ENCODE results near the gene LITAF.

Gene LITAF

DNA sequence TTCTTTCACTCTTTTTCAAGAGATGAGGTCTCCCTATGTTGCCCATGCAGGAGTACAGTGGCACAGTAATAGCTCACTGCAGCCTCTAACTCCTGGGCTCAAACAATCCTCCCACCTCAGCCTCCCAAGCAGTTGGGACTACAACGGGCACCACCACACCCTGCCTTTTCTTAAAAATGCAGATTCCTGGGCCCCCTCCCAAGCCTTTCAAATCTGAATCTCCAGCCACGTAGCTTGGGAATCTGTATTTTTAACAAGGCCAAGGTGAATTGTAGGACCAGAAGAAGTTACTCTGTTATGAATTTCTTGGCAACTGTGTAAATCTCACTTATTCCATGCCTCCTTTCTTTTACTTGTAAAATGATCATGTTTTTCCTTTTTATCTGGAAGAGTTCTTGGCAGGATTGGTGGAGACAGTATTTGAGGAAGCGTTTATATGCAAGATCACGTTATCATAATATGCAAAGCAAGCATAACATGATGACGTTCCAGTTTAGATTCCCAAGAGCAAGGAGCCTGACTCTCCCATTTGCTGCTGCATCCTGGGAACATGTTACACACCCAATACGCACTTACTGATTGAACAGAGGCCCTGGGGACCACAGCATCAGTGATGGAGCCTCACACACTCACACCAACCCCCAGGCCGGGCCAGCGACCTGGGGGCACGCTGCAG, 44.5 kb downstream of the LITAF start:
- H3K4me3 ChIP-seq (ENCODE audit: low read length) = no peak overlapping the region
- no peak for DNase-seq (ENCODE audit: low read depth)
- TF ChIP-seq, protein P1, sequence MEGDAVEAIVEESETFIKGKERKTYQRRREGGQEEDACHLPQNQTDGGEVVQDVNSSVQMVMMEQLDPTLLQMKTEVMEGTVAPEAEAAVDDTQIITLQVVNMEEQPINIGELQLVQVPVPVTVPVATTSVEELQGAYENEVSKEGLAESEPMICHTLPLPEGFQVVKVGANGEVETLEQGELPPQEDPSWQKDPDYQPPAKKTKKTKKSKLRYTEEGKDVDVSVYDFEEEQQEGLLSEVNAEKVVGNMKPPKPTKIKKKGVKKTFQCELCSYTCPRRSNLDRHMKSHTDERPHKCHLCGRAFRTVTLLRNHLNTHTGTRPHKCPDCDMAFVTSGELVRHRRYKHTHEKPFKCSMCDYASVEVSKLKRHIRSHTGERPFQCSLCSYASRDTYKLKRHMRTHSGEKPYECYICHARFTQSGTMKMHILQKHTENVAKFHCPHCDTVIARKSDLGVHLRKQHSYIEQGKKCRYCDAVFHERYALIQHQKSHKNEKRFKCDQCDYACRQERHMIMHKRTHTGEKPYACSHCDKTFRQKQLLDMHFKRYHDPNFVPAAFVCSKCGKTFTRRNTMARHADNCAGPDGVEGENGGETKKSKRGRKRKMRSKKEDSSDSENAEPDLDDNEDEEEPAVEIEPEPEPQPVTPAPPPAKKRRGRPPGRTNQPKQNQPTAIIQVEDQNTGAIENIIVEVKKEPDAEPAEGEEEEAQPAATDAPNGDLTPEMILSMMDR (IDR thresholded peaks at IDR 0.05; ENCODE audit: insufficient read depth, low read depth, low read length, missing control alignments) = no peak

DNA sequence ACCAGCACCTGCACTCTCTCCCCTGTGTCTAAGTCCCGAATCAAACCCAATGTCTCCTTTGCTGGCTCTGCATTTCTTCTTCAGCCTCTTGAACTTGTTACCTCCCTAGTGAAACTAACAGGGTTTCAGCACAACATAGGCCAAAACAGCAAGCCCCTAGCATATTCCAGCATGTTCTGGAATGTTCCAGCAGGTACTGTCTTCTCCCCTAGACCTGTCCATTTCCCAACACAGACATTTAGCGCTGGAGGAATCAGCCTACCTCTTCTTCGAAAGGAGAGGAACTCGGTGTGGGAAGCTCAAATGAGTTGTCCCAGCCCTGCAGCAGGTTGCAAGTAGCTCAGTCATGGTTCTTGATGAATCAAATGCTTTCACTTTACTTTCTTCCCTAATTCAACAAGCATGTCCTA, 47.1 kb downstream of the LITAF start:
- peak; percentile 62 for DNase-seq (ENCODE audit: low read depth)
- TF ChIP-seq, protein P1 (IDR thresholded peaks at IDR 0.05; ENCODE audit: insufficient read depth, low read depth, low read length, missing control alignments) = no peak

DNA sequence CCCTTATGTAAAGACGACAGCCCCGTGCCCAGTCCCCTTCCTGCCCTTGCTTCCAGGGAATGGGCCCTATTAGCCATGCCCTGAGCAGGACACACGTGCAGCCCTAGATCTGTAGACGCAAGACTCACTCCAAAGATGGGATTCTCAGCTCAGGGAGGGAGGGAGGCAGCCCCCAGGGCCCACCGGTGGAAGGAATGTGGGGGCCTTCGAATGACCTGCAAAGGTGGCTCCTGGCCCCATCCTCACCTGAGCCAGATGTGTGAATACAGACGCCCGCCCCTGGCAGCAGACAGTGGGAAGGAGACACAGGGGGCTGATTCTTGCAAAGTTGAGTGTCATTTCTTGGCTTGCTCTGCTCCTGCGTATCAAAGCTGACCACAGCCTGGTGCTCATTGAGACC, 47.8 kb downstream of the LITAF start:
- TF ChIP-seq, protein P1 (IDR thresholded peaks at IDR 0.05; ENCODE audit: insufficient read depth, low read depth, low read length, missing control alignments) = no peak

More for the DNA sequence above, 47.1 kb downstream of the LITAF start:
- H3K4me3 ChIP-seq (ENCODE audit: low read length) = no peak overlapping the region

DNA sequence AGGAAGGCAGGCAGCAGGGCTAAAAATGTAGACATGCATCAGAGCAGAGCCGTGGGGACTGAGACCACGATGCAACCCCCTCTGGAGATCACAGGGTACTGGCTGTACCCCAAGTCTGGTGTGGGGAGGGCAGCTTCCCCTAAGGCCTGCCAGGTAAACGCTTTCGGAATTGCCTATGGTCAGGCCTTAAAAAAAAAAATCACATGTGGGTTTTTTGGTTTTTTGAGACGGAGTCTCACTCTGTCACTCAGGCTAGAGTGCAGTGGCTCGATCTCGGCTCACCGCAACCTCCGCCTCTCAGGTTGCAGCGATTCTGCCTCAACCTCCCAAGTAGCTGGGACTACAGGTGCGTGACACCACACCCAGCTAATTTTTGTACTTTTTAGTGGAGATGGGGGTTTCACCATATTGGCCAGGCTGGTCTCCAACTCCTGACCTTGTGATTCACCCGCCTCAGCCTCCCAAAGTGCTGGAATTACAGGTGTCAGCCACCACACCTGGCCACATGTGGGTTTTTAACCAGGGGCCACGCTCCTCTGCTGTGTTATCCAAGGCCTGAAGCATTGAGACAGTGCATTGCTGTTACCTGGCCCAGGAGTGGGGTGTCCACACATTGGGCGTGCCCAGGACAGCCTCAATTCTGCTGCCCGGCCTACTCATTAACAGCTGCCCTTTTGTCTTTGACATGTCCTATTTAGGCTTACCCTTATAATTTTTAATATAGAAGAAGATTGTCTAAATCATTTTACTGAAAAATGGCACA, 50.4 kb downstream of the LITAF start:
- no peak overlapping the region for H3K4me3 ChIP-seq (ENCODE audit: low read length)
- TF ChIP-seq, protein P1 (IDR thresholded peaks at IDR 0.05; ENCODE audit: insufficient read depth, low read depth, low read length, missing control alignments) = no peak
- no peak for DNase-seq (ENCODE audit: low read depth)

More for the DNA sequence above, 47.8 kb downstream of the LITAF start:
- no peak for DNase-seq (ENCODE audit: low read depth)
- H3K4me3 ChIP-seq (ENCODE audit: low read length) = no peak overlapping the region

DNA sequence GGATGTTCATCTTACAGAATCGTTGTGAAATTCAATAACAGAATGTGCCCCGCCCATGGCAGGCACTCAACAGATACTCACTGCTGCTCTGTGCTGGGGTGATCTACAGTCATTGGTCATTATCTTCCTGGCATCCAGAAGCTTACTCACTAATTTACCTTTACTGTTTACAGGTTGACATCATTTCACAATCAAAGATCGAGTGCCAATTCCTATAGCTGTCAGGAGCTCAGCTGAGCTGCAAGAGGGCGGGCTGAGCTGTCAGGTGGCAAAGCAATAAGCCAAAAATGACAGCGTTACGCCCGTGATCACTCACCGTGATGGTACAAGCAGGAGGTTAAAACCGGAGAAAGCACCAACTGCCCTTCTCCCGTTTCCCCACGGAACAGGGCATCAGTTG, 51.2 kb downstream of the LITAF start:
- peak; percentile 96 for DNase-seq (ENCODE audit: low read depth)
- TF ChIP-seq, protein P1 (IDR thresholded peaks at IDR 0.05; ENCODE audit: insufficient read depth, low read depth, low read length, missing control alignments) = no peak
- H3K4me3 ChIP-seq (ENCODE audit: low read length) = no peak overlapping the region

DNA sequence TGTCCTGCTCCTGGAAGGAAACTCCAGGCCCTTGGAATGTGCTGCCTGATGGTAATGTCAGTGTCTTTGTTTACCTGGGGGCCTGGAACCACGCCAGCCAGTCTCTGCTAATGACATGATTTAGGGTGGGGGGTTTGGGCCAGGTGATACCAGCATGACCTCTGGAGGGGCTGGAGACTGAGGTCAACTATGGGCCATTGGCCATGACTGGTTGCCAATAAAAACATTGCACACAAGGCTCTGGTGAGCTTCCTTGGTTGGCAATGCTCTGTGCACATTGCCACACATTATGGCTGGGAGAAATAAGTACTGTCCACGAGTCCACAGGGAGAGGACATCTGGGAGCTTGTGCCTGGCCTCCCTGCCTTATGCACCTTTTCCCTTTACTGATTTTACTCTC, 52.5 kb downstream of the LITAF start:
- TF ChIP-seq, protein P1 (IDR thresholded peaks at IDR 0.05; ENCODE audit: insufficient read depth, low read depth, low read length, missing control alignments) = no peak
- DNase-seq (ENCODE audit: low read depth) = no peak
- H3K4me3 ChIP-seq (ENCODE audit: low read length) = no peak overlapping the region
